ENCODE data around the gene IDH3G. TPM values are rescaled to one million over a fixed set of nuclear protein-coding genes. Genes with fewer than 3 reads are reported as not detected.

Gene IDH3G
- total and polyA plus RNA-seq, 2 donors (not counting 3 experiments of a cell fraction or from before 2014, with no cell fraction given), result 57.7 to 116 TPM

- Histone ChIP-seq H3K79me2 (ENCODE audit: control insufficient read depth, insufficient read depth, low read length) (no peaks in the 10 kb centered on the region), H3K27me3 (ENCODE audit: control insufficient read depth in 2 of 2, insufficient read depth in 2 of 2, low read length in 2 of 2) (no peaks in the 10 kb centered on the region), H3K4me1 (ENCODE audit: control insufficient read depth, extremely low read depth, insufficient read depth, low read length) (no peaks in the 10 kb centered on the region), H3K4me2 (ENCODE audit: insufficient read depth, low read length) (no peak overlapping the region), H3K36me3 (ENCODE audit: control insufficient read depth in 2 of 2, extremely low read depth in 1 of 2, insufficient read depth in 2 of 2, low read length in 2 of 2) (peaks cover 0 to 5% of the 10 kb centered on the region in 2 experiments), H3K9me3 (replicated peaks; ENCODE audit: control insufficient read depth, insufficient read depth, low read length) (no peaks in the 10 kb centered on the region), H3K9me1 (replicated peaks; ENCODE audit: control insufficient read depth, extremely low read depth, insufficient read depth, low read length) (no peaks in the 10 kb centered on the region), H3K4me3 (replicated peaks in 1 of 3; ENCODE audit: insufficient read depth in 1 of 3, low read depth in 1 of 3, low read length in 3 of 3) (no peak overlapping the region), H3K27ac (ENCODE audit: insufficient read depth, low read depth, low read length) (no peak overlapping the region), H4K20me1 (replicated peaks; ENCODE audit: control insufficient read depth, extremely low read depth, insufficient read depth, low read length) (no peaks in the 10 kb centered on the region), H3K9ac (replicated peaks; ENCODE audit: extremely low read depth, insufficient read depth, low read length) (no peak overlapping the region), H2AFZ (ENCODE audit: low read depth, low read length) (no peak overlapping the region)
- ChIA-PET POLR2A (no interaction called here), CTCF (interaction anchor here (0.9 to 1.1 kb wide), 3 partner anchors 14 to 169 kb away, joined by 3 to 6 read pairs (median 3); partner anchors contain the start of gene PLXNB3)
- DNase-seq (ENCODE audit: low read depth, low spot score) (no peak), FAIRE-seq (no peak)
- no TSS peak for BruUV-seq (replicated peaks)
- intact Hi-C loops (cut with micrococcal nuclease), result no loop called here
- TF ChIP-seq GATA2 (IDR thresholded peaks at IDR 0.05; ENCODE audit: insufficient read depth, insufficient read length, low read depth, low read length), result no peak
- no peak for TF ChIP-seq MYC (IDR thresholded peaks at IDR 0.05; ENCODE audit: low read depth, low read length)
- TF ChIP-seq POLR2AphosphoS5 (IDR thresholded peaks at IDR 0.05; ENCODE audit: insufficient read depth, low read depth, low read length), result no peak
- TF ChIP-seq FOS (IDR thresholded peaks at IDR 0.05; ENCODE audit: borderline replicate concordance, insufficient read depth, low read length), result no peak
- no peak for TF ChIP-seq EZH2 (IDR thresholded peaks at IDR 0.05; ENCODE audit: borderline replicate concordance, low read depth, low read length, severe bottlenecking)
- TF ChIP-seq, protein P1, sequence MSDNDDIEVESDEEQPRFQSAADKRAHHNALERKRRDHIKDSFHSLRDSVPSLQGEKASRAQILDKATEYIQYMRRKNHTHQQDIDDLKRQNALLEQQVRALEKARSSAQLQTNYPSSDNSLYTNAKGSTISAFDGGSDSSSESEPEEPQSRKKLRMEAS (IDR thresholded peaks at IDR 0.05; ENCODE audit: insufficient read depth, insufficient read length), result no peak
- no peak for TF ChIP-seq JUN (IDR thresholded peaks at IDR 0.05; ENCODE audit: borderline replicate concordance, insufficient read depth, insufficient read length, low read depth)
- dilution Hi-C loops (cut with MboI; ENCODE audit: extremely low pct_ligation_motif_present, low sequenced_read_pairs), result no loop called here
These were observed 16.0 kb downstream of the IDH3G start for GRCh38 chrX:153778181-153778580.

Measured in endothelial cell of umbilical vein (primary cell).